Mammary epithelial cell (primary cell): ENCODE results near the gene GRB10.

Experiments
- CTCF ChIP-seq, 2 donors: IDR thresholded peaks in 1 of 2; conservative IDR thresholded peaks in 1 of 2; 2 replicates each; pipeline ENCODE4 v1.5.1; 2011 to 2012; ENCODE audit warnings: inconsistent platforms in 2 of 2, low read length in 2 of 2, mild to moderate bottlenecking in 2 of 2, control low read depth in 1 of 2, low read depth in 1 of 2; ENCODE audit not compliant: insufficient read depth in 1 of 2; ENCODE audit errors: extremely low read depth in 1 of 2
- EZH2 ChIP-seq: IDR thresholded peaks from 2 replicates; pipeline ENCODE4 v1.6.1; 2012; ENCODE audit warnings: low read length, inconsistent platforms, borderline replicate concordance

GRCh38 chr7:50828801-50829200, 46.1 kb upstream of the GRB10 start:
- TF ChIP-seq CTCF (conservative IDR thresholded peaks at IDR 0.05 in 1 of 2, IDR thresholded peaks at IDR 0.05 in 1 of 2; ENCODE audit: extremely low read depth in 1 of 2, insufficient read depth in 1 of 2, low read depth in 1 of 2, low read length in 2 of 2), result no peak
- no peak for TF ChIP-seq EZH2
